ENCODE measurements around the gene AGPAT3. TPM values are rescaled to one million over a fixed set of nuclear protein-coding genes. Genes with fewer than 3 reads are reported as not detected.

AGPAT3 gene
- total RNA-seq, 1 experiment from 2014 or later, result 13.0 TPM

DNA sequence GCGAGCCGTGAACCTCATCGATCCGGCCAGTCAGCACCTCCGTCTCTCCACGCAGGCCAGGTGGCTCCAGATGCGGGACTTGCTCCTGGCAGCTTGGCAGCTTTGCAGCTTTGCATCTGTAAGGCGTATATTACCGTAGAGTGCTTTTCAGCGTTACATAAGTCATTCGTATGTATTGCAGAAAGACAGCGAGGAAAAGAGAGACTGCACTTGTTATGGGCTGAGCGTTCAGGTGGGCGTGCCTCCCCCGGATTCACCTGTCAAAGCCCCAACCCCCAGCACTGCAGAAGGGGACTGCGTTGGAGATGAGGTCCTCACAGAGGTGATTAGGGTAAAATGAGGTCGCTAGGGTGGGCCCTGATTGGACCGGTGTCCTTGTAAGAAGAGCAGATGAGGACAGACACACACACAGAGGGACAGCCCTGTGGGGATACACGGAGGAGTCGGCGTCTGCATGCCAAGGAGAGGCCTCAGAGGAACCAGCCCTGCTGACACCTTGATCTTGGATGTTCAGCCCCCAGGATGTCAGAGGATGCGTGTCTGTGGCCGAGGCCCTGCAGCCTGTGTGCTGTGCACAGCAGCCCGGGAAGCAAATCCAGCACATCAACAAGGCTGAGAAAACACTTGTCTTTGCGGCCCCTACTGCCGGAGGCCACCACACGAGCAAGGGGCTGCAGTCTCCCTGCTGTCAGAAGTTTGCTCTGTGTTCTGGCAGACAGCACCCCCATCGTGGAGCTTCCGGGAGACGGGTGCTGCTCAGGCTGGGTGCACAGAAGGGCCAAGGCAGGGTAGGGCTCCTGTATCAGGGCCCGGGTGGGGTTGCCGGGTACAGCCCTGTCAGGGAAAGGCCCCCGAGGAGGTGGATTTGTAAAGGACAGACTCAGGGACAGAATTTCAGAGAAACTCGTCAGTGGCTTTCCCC, 10.9 kb upstream of the AGPAT3 start:
- no peak for DNase-seq
- Histone ChIP-seq H2BK12ac (ENCODE audit: insufficient read length, low read depth, low read length) (no peak overlapping the region), H3K79me2 (ENCODE audit: insufficient read depth, low read length) (no peaks in the 10 kb centered on the region), H3K14ac (ENCODE audit: insufficient read depth, low read length) (no peak overlapping the region), H3K4me1 (ENCODE audit: insufficient read depth, low read length) (no peaks in the 10 kb centered on the region), H2BK120ac (ENCODE audit: low read depth, low read length, poor library complexity, severe bottlenecking) (no peak overlapping the region), H3K9ac (ENCODE audit: extremely low read depth, insufficient read length, low read length) (no peak overlapping the region), H3K27me3 (ENCODE audit: insufficient read depth, low read length) (no peaks in the 10 kb centered on the region), H3K4ac (ENCODE audit: low read depth, low read length) (no peak overlapping the region), H3K4me2 (ENCODE audit: insufficient read depth, insufficient read length, low read length) (no peak overlapping the region), H3K9me3 (ENCODE audit: control insufficient read depth, low read depth, low read length) (no peaks in the 10 kb centered on the region), H4K20me1 (ENCODE audit: control insufficient read depth, insufficient read depth, insufficient read length) (no peaks in the 10 kb centered on the region), H2BK20ac (ENCODE audit: low read depth, low read length, poor library complexity, severe bottlenecking) (no peak overlapping the region), H2BK5ac (ENCODE audit: insufficient read length, low read length) (no peak overlapping the region), H3K27ac (ENCODE audit: insufficient read length, low read depth, low read length) (no peak overlapping the region), H3K18ac (ENCODE audit: insufficient read length, low read depth, low read length) (no peak overlapping the region), H2AK5ac (ENCODE audit: insufficient read length, low read length) (no peak overlapping the region), H3K56ac (ENCODE audit: insufficient read length, low read depth, low read length) (no peak overlapping the region), H4K91ac (ENCODE audit: insufficient read length, low read depth, low read length) (no peak overlapping the region), H4K8ac (replicated peaks; ENCODE audit: insufficient read length, low read depth, low read length) (no peak overlapping the region), H3K79me1 (ENCODE audit: insufficient read depth, low read depth, low read length, poor library complexity, severe bottlenecking) (no peaks in the 10 kb centered on the region), H3K23me2 (ENCODE audit: insufficient read length, low read depth, low read length, poor library complexity, severe bottlenecking) (no peaks in the 10 kb centered on the region), H3K23ac (ENCODE audit: insufficient read length, low read depth, low read length) (no peak overlapping the region), H3T11ph (ENCODE audit: low read length) (no peak overlapping the region), H4K5ac (ENCODE audit: insufficient read length, low read depth, low read length) (no peak overlapping the region), H2AFZ (ENCODE audit: low read length) (no peak overlapping the region), H2BK15ac (ENCODE audit: low read depth, low read length) (no peak overlapping the region)
- H3K9me3 Mint-ChIP-seq, result no peaks in the 10 kb centered on the region
- TF ChIP-seq, protein P1, sequence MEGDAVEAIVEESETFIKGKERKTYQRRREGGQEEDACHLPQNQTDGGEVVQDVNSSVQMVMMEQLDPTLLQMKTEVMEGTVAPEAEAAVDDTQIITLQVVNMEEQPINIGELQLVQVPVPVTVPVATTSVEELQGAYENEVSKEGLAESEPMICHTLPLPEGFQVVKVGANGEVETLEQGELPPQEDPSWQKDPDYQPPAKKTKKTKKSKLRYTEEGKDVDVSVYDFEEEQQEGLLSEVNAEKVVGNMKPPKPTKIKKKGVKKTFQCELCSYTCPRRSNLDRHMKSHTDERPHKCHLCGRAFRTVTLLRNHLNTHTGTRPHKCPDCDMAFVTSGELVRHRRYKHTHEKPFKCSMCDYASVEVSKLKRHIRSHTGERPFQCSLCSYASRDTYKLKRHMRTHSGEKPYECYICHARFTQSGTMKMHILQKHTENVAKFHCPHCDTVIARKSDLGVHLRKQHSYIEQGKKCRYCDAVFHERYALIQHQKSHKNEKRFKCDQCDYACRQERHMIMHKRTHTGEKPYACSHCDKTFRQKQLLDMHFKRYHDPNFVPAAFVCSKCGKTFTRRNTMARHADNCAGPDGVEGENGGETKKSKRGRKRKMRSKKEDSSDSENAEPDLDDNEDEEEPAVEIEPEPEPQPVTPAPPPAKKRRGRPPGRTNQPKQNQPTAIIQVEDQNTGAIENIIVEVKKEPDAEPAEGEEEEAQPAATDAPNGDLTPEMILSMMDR (conservative IDR thresholded peaks at IDR 0.05), result no peak
- no peak overlapping the region for H3K27ac Mint-ChIP-seq
- peaks cover 8% of the 10 kb centered on the region for H3K27me3 Mint-ChIP-seq (ENCODE audit: low read depth)
- H3K4me3 Mint-ChIP-seq, result no peak overlapping the region
- no peaks in the 10 kb centered on the region for H3K36me3 Mint-ChIP-seq (ENCODE audit: insufficient read depth in 1 of 3, low read depth in 3 of 3)
- WGBS (ENCODE audit: extremely low coverage, insufficient read length, low lambda C conversion rate), result no CpG with 5 or more reads among the region's 34 CpGs
- H3K4me1 Mint-ChIP-seq, result peaks cover under 1 to 4% of the 10 kb centered on the region in 2 experiments; a peak in 3 of 4 replicates
